IMR-90 (cell line): ENCODE data around the gene ADAMTS10. TPM values are rescaled to one million over a fixed set of nuclear protein-coding genes. Genes with fewer than 3 reads are reported as not detected.
A peak's percentile ranks its signal among the peaks of the same experiment; 100 is the strongest.

Experiments
- ATAC-seq: fragments of 200-7000 bp; cut with Tn5 transposase; 2 replicates; pipeline ENCODE4 v1.9.1; 2020; ENCODE audit warnings: low read depth, mild to moderate bottlenecking, moderate library complexity
- BruUV-seq: library from RNA; stranded (reverse); fragments of 400-500 nt; replicated peaks from 2 replicates; lab custom pipeline; 2021; lab: Mats Ljungman, UMichigan
- CTCF ChIA-PET: fragments of 300-600 bp; formaldehyde crosslinking; extraction: SDS; loops from one replicate; lab custom pipeline; 2021; ENCODE audit warnings: antibody characterized with exemption; lab: Yijun Ruan, JAX
- POLR2A ChIA-PET: fragments of 300-600 bp; sonication (Branson Sonifier 250); formaldehyde crosslinking; loops from one replicate; lab custom pipeline; 2022; ENCODE audit warnings: antibody characterized with exemption; ENCODE audit not compliant: unreplicated experiment; lab: Charles Lee
- DNase-seq: peaks from one replicate; pipeline ENCODE4 v3.0.0; 2013
- H2AFZ ChIP-seq: replicated peaks from 2 replicates; pipeline ENCODE3; 2013; ENCODE audit warnings: low read length, mild to moderate bottlenecking; ENCODE audit not compliant: poor library complexity
- H2AK5ac ChIP-seq: 2 replicates; pipeline ENCODE4 v1.6.1; 2013; ENCODE audit warnings: low read depth, low read length, inconsistent platforms
- H2AK9ac ChIP-seq: replicated peaks from 2 replicates; pipeline ENCODE3; 2013; ENCODE audit warnings: mild to moderate bottlenecking, low read depth, low read length, moderate library complexity; ENCODE audit not compliant: poor library complexity
- H2BK120ac ChIP-seq: 2 replicates; pipeline ENCODE4 v1.6.1; 2013; ENCODE audit warnings: low read depth, low read length, inconsistent platforms
- H2BK15ac ChIP-seq: 3 replicates; pipeline ENCODE4 v1.6.1; 2013; ENCODE audit warnings: low read depth, low read length, inconsistent platforms
- H2BK20ac ChIP-seq: 2 replicates; pipeline ENCODE4 v1.6.1; 2013; ENCODE audit warnings: low read depth, mild to moderate bottlenecking, inconsistent platforms, low read length, moderate library complexity
- H2BK5ac ChIP-seq: 2 replicates; pipeline ENCODE4 v1.6.1; 2013; ENCODE audit warnings: mild to moderate bottlenecking, low read depth, low read length, inconsistent platforms; ENCODE audit not compliant: poor library complexity, severe bottlenecking
- H3K14ac ChIP-seq: replicated peaks from 2 replicates; pipeline ENCODE4 v1.6.1; 2013; ENCODE audit warnings: low read depth, low read length, inconsistent platforms
- H3K18ac ChIP-seq: 2 replicates; pipeline ENCODE4 v1.6.1; 2013; ENCODE audit warnings: low read depth, low read length, control low read depth
- H3K23ac ChIP-seq: 2 replicates; pipeline ENCODE4 v1.6.1; 2013; ENCODE audit warnings: low read depth, low read length, inconsistent platforms
- H3K27ac ChIP-seq: 2 replicates; pipeline ENCODE4 v1.5.1; 2013; ENCODE audit warnings: mild to moderate bottlenecking, control low read depth, low read length; ENCODE audit not compliant: insufficient read depth
- H3K27me3 ChIP-seq: 2 replicates; pipeline ENCODE4 v1.6.1; 2013; ENCODE audit warnings: low read length; ENCODE audit not compliant: control insufficient read depth, insufficient read depth
- H3K36me3 ChIP-seq: 2 replicates; pipeline ENCODE4 v1.6.1; 2013; ENCODE audit warnings: low read length, mixed read lengths; ENCODE audit not compliant: control insufficient read depth, insufficient read depth
- H3K4ac ChIP-seq: 2 replicates; pipeline ENCODE4 v1.6.1; 2013; ENCODE audit warnings: low read depth, low read length, inconsistent platforms
- H3K4me1 ChIP-seq: 2 replicates; pipeline ENCODE4 v1.6.1; 2013; ENCODE audit warnings: low read length, mixed read lengths; ENCODE audit not compliant: control insufficient read depth, insufficient read depth
- H3K4me2 ChIP-seq: 2 replicates; pipeline ENCODE4 v1.6.1; 2013; ENCODE audit warnings: low read depth, mild to moderate bottlenecking, control low read depth, low read length, moderate library complexity
- H3K4me3 ChIP-seq: 2 replicates; pipeline ENCODE4 v1.5.1; 2013; ENCODE audit warnings: low read depth, mild to moderate bottlenecking, control low read depth, low read length, moderate library complexity; ENCODE audit not compliant: insufficient read depth
- H3K56ac ChIP-seq: 2 replicates; pipeline ENCODE4 v1.6.1; 2013; ENCODE audit warnings: low read length, inconsistent platforms; ENCODE audit not compliant: insufficient read depth; ENCODE audit errors: extremely low read depth
- H3K79me1 ChIP-seq, 2 experiments: 2 replicates each; pipeline ENCODE4 v1.6.1; 2013; ENCODE audit warnings: low read length in 2 of 2, inconsistent platforms in 1 of 2, low read depth in 1 of 2
- H3K9ac ChIP-seq: 2 replicates; pipeline ENCODE4 v1.6.1; 2013; ENCODE audit warnings: low read depth, low read length, control low read depth
- H3K9me1 ChIP-seq: 2 replicates; pipeline ENCODE4 v1.6.1; 2013; ENCODE audit warnings: low read length, inconsistent platforms; ENCODE audit not compliant: insufficient read depth
- H3K9me3 ChIP-seq: 2 replicates; pipeline ENCODE4 v1.6.1; 2013; ENCODE audit warnings: low read length; ENCODE audit not compliant: control insufficient read depth, insufficient read depth
- H4K20me1 ChIP-seq: 2 replicates; pipeline ENCODE4 v1.6.1; 2013; ENCODE audit warnings: low read length, inconsistent platforms; ENCODE audit not compliant: insufficient read depth
- H4K5ac ChIP-seq: 2 replicates; pipeline ENCODE4 v1.6.1; 2013; ENCODE audit warnings: mild to moderate bottlenecking, low read depth, low read length, control low read depth
- H4K8ac ChIP-seq, 2 experiments: 2 replicates each; pipeline ENCODE4 v1.6.1; 2013; ENCODE audit warnings: low read depth in 2 of 2, low read length in 2 of 2, control low read depth in 1 of 2, inconsistent platforms in 1 of 2
- H4K91ac ChIP-seq: 2 replicates; pipeline ENCODE4 v1.6.1; 2013; ENCODE audit warnings: low read depth, low read length, inconsistent platforms; ENCODE audit not compliant: insufficient read depth
- MXI1 ChIP-seq: IDR thresholded peaks from 2 replicates; pipeline ENCODE4 v1.6.1; 2012; ENCODE audit warnings: low read depth, mild to moderate bottlenecking, low read length, moderate library complexity, borderline replicate concordance
- NFE2L2 ChIP-seq: fragments of 150-350 bp; IDR thresholded peaks from 2 replicates; pipeline ENCODE4 v1.6.1; 2016; ENCODE audit warnings: low read depth, mild to moderate bottlenecking, low read length
- POLR2A ChIP-seq: IDR thresholded peaks from 2 replicates; pipeline ENCODE4 v1.6.1; 2012; ENCODE audit warnings: mild to moderate bottlenecking, low read depth, low read length
- RAD21 ChIP-seq: IDR thresholded peaks from 2 replicates; pipeline ENCODE4 v1.6.1; 2012; ENCODE audit warnings: low read length, improper control_type of control experiment
- SMC3 ChIP-seq: fragments of 150-350 bp; IDR thresholded peaks from 2 replicates; pipeline ENCODE4 v1.6.1; 2016; ENCODE audit warnings: low read depth, mild to moderate bottlenecking, antibody characterized with exemption, low read length, moderate library complexity
- WGBS, 2 experiments: methylation state at CpG; one replicate each; pipeline versions ENCODE4 v1.1.5 to v1.1.7; 2013; ENCODE audit warnings: missing lambda C conversion rate in 2 of 2; ENCODE audit not compliant: insufficient read length in 1 of 2; ENCODE audit errors: extremely low coverage in 2 of 2; 5-methylcytosine and 5-hydroxymethylcytosine counted together
- dilution Hi-C: fragments of 300-500 bp; cut with HindIII; formaldehyde crosslinking; loops from one replicate; pipeline ENCODE4 v1.14.3; 2018; ENCODE audit warnings: low sequenced_read_pairs; ENCODE audit not compliant: unreplicated experiment
- in situ Hi-C: fragments of 300-500 bp; cut with MboI; formaldehyde crosslinking; loops from 3 replicates; pipeline ENCODE4 v1.14.3; 2019; ENCODE audit warnings: low sequenced_read_pairs, inconsistent platforms, mixed read lengths
- intact Hi-C: fragments of 100-400 bp; cut with micrococcal nuclease; formaldehyde crosslinking; loops from 2 replicates; pipeline ENCODE4 v1.10.0; 2022
- polyA plus RNA-seq, 3 experiments: library from polyadenylated mRNA; depleted of rRNA; stranded (reverse); fragments of >200 nt; gene quantifications; 2 replicates each; pipeline ENCODE4 v1.2.3, GENCODE V29; 2012; ENCODE audit warnings: low replicate concordance in 1 of 3
- total RNA-seq: library from RNA; depleted of rRNA; stranded (reverse); fragments of >200 nt; gene quantifications from 2 replicates; pipeline ENCODE4 v1.2.3, GENCODE V29; 2012
- TF ChIP-seq, protein P1 (sequence below): conservative IDR thresholded peaks from 2 replicates; pipeline ENCODE4 v1.5.1; 2012; ENCODE audit warnings: mild to moderate bottlenecking, low read depth, low read length, improper control_type of control experiment

Gene ADAMTS10
- total and polyA plus RNA-seq, 2 of the 4 experiments (the other 2 are of a cell fraction): 3.4 to 11.5 TPM

DNA sequence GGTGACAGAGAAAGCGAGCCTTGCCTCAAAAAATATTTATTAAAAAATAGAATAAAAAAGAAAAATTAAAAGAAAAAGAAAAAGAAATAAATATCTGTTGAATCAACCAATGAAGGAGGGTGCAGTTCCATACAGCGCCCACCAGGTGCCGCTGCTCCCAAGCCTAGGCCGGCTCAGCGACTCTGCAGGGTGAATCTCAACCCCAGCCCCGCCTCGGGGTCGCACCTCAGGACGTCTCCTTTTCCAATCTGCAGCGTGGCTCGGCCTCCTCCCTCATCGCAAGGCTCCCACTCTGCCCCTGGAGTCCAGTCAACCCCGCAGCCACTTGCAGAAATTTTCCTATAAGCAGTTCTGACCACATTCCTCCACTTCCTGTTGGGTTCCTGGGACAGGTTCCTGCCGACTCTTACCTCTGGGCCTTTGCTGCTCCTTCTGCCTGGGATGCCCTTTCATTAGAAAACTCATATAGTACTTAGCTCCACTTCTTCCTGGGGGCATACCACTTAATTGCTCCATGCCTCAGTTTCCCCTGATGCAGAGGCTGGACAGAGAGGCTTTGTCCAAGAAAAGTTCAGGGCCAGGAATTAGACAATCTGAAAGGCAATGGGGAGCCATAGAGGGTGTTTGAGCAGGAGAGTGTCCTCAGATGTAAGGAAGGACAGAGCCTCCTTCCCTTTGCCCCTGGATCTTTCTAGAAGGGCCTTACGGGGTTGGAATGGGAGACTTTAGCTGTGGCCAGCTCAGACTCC is 44.2 kb upstream of the ADAMTS10 start:
- H3K9me1 ChIP-seq: no peaks in the 10 kb centered on the region
- no peaks in the 10 kb centered on the region for H3K79me1 ChIP-seq
- no peak overlapping the region for H3K56ac ChIP-seq
- ChIA-PET POLR2A (no interaction called here), CTCF (interaction anchor here (0.7 kb wide), 1 partner anchor 198 kb away, joined by 3 read pairs; no protein-coding TSS in a partner anchor)
- peak; percentile 27 for DNase-seq
- H4K8ac ChIP-seq: no peak overlapping the region; a peak in 1 of 4 replicates
- H3K9ac ChIP-seq: no peak overlapping the region
- H3K18ac ChIP-seq: no peak overlapping the region
- no peaks in the 10 kb centered on the region for H3K36me3 ChIP-seq
- H4K91ac ChIP-seq: no peak overlapping the region
- H2BK20ac ChIP-seq: no peak overlapping the region
- no peak overlapping the region for H3K4me3 ChIP-seq
- no peak overlapping the region for H4K5ac ChIP-seq
- no peak overlapping the region for H2BK5ac ChIP-seq
- H3K4me1 ChIP-seq: no peaks in the 10 kb centered on the region
- no peak overlapping the region for H2AK5ac ChIP-seq
- no peak overlapping the region for H2BK120ac ChIP-seq
- no peak overlapping the region for H3K23ac ChIP-seq
- H2AFZ ChIP-seq: peak overlapping the region; percentile 95
- no peak overlapping the region for H3K4ac ChIP-seq
- H3K9me3 ChIP-seq: no peaks in the 10 kb centered on the region
- no TSS peak for BruUV-seq
- 5% methylated on average over 4 of the region's 15 CpGs; no CpG with 5 or more reads in 1 of the 2 experiments for WGBS, 2 experiments
- H3K27me3 ChIP-seq: peaks cover 3% of the 10 kb centered on the region; the same call in 1 of the 2 replicates
- TF ChIP-seq NFE2L2 (no peak), SMC3 (peak; percentile 62), MXI1 (no peak), RAD21 (peak; percentile 77), POLR2A (no peak)
- TF ChIP-seq, protein P1, sequence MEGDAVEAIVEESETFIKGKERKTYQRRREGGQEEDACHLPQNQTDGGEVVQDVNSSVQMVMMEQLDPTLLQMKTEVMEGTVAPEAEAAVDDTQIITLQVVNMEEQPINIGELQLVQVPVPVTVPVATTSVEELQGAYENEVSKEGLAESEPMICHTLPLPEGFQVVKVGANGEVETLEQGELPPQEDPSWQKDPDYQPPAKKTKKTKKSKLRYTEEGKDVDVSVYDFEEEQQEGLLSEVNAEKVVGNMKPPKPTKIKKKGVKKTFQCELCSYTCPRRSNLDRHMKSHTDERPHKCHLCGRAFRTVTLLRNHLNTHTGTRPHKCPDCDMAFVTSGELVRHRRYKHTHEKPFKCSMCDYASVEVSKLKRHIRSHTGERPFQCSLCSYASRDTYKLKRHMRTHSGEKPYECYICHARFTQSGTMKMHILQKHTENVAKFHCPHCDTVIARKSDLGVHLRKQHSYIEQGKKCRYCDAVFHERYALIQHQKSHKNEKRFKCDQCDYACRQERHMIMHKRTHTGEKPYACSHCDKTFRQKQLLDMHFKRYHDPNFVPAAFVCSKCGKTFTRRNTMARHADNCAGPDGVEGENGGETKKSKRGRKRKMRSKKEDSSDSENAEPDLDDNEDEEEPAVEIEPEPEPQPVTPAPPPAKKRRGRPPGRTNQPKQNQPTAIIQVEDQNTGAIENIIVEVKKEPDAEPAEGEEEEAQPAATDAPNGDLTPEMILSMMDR: peak; percentile 87
- peak overlapping the region; percentile 52 for H2AK9ac ChIP-seq
- in situ Hi-C loops (loop anchor here (25.0 kb wide), 1 partner anchor 433 kb away; the partner anchor contains the start of gene OR1M1), intact Hi-C loops (loop anchor here (1.0 kb wide), 3 partner anchors 40 to 426 kb away; no protein-coding TSS in a partner anchor), dilution Hi-C loops (no loop called here)
- peak; percentile 98 for ATAC-seq
- H4K20me1 ChIP-seq: no peaks in the 10 kb centered on the region
- H3K27ac ChIP-seq: no peak overlapping the region
- H3K14ac ChIP-seq: no peak overlapping the region
- no peak overlapping the region for H2BK15ac ChIP-seq
- H3K4me2 ChIP-seq: peak overlapping the region; percentile 90
